Measurements from ENCODE around the gene RGS12. TPM values are rescaled to one million over a fixed set of nuclear protein-coding genes. Genes with fewer than 3 reads are reported as not detected.

Gene RGS12
- polyA plus RNA-seq, 1 of the 3 experiments (the other 2 are of a cell fraction), result 18.4 TPM

- Histone ChIP-seq H3K79me2 (ENCODE audit: insufficient read depth) (no peaks in the 10 kb centered on the region), H3F3A (replicated peaks; ENCODE audit: insufficient read depth) (no peaks in the 10 kb centered on the region), H3K4me3 (ENCODE audit: low read depth in 2 of 2, low read length in 1 of 2) (no peak overlapping the region), H3K4me2 (no peak overlapping the region), H3K27ac (ENCODE audit: low read depth in 2 of 2, low read length in 1 of 2) (no peak overlapping the region), H4K20me1 (ENCODE audit: insufficient read depth) (no peaks in the 10 kb centered on the region), H3K9ac (no peak overlapping the region), H3K9me3 (peaks cover 3% of the 10 kb centered on the region; the same call in 1 of the 2 replicates), H3K36me3 (replicated peaks in 1 of 2; ENCODE audit: control insufficient read depth in 1 of 2, insufficient read depth in 2 of 2, low read length in 1 of 2) (no peaks in the 10 kb centered on the region), H3K27me3 (ENCODE audit: insufficient read depth) (no peaks in the 10 kb centered on the region), H3K9me2 (no peaks in the 10 kb centered on the region), H2AFZ (ENCODE audit: low read depth) (no peak overlapping the region), H3K4me1 (ENCODE audit: control insufficient read depth in 1 of 2, insufficient read depth in 2 of 2, low read depth in 1 of 2, low read length in 1 of 2) (no peaks in the 10 kb centered on the region)
- WGBS (ENCODE audit: low lambda C conversion rate), result 84% methylated on average over 11 of the region's 17 CpGs
- no peak for TF ChIP-seq CTCF (IDR thresholded peaks at IDR 0.05)
- no peak for TF ChIP-seq USF2 (IDR thresholded peaks at IDR 0.05; ENCODE audit: borderline replicate concordance, low read depth, low read length)
- TF ChIP-seq JUND (IDR thresholded peaks at IDR 0.05), result no peak
- no peak for TF ChIP-seq USF1 (IDR thresholded peaks at IDR 0.05; ENCODE audit: borderline replicate concordance, low read depth)
- TF ChIP-seq REST (IDR thresholded peaks at IDR 0.05; ENCODE audit: low read depth, low read length), result no peak
- no peak for TF ChIP-seq RCOR1 (IDR thresholded peaks at IDR 0.05; ENCODE audit: low read length)
- TF ChIP-seq EP300 (IDR thresholded peaks at IDR 0.05; ENCODE audit: borderline replicate concordance in 1 of 2, low read depth in 1 of 2, low read length in 1 of 2), result no peak
- TF ChIP-seq RXRA (IDR thresholded peaks at IDR 0.05; ENCODE audit: borderline replicate concordance, low read depth), result no peak
- no peak for TF ChIP-seq GABPA (IDR thresholded peaks at IDR 0.05; ENCODE audit: low read depth)
- no peak for TF ChIP-seq YY1 (IDR thresholded peaks at IDR 0.05; ENCODE audit: low read depth)
- TF ChIP-seq MXI1 (IDR thresholded peaks at IDR 0.05; ENCODE audit: low read depth, low read length), result no peak
- TF ChIP-seq NRF1 (IDR thresholded peaks at IDR 0.05; ENCODE audit: low read depth, low read length), result no peak
- ChIA-PET CTCF (no interaction called here), POLR2A (no interaction called here)
- DNase-seq, result peak; percentile 23
Measured at GRCh38 chr4:3269991-3270611, 22.7 kb upstream of the RGS12 start.

Measured in SK-N-SH (cell line).